T-cell (primary cell): ENCODE measurements around the gene CARD14. TPM values are rescaled to one million over a fixed set of nuclear protein-coding genes. Genes with fewer than 3 reads are reported as not detected.
"Not testable (repeated sequence)": the region's sequence is repeated elsewhere in the genome, so short reads cannot be mapped to it uniquely, and the experiment has no call there.

Experiments used
- ATAC-seq, 4 experiments: fragments of 200-7000 bp in 3 of 4; fragments of 150-1000 bp in 1 of 4; cut with Tn5 transposase; replicated peaks in 1 of 4; 1 replicate in 3 of 4; 2 replicates in 1 of 4; pipeline ENCODE4 v1.10.0; 2021; ENCODE audit warnings: moderate library complexity in 3 of 4, mild to moderate bottlenecking in 2 of 4, moderate number of reproducible peaks in 1 of 4
- CTCF ChIA-PET, 2 donors: fragments of 300-600 bp; sonication (Branson Sonifier 250); formaldehyde crosslinking; loops; one replicate each; lab custom pipeline; 2022; ENCODE audit warnings: antibody characterized with exemption in 2 of 2; lab: Charles Lee
- POLR2A ChIA-PET, 2 donors: fragments of 300-600 bp; sonication (Branson Sonifier 250); formaldehyde crosslinking; loops; one replicate each; lab custom pipeline; 2022; ENCODE audit warnings: antibody characterized with exemption in 2 of 2; lab: Charles Lee
- DNase-seq, 35 experiments: peaks; one replicate each; pipeline versions ENCODE4 v3.0.0 to v3.0.0-alpha.2; 2013 to 2023
- H3K27ac ChIP-seq: one replicate; pipeline ENCODE4 v1.5.1; 2013; ENCODE audit warnings: low read length
- H3K27me3 ChIP-seq, 2 experiments: replicated peaks in 1 of 2; 1 replicate in 1 of 2; 2 replicates in 1 of 2; pipeline versions ENCODE4 v1.6.1 to v1.7.0; 2013; ENCODE audit warnings: low read length in 1 of 2, mixed read lengths in 1 of 2; ENCODE audit not compliant: control insufficient read depth in 2 of 2, insufficient read depth in 2 of 2; ENCODE audit errors: extremely low read depth in 1 of 2
- H3K36me3 ChIP-seq, 2 donors: 1 replicate in 1 of 2; 2 replicates in 1 of 2; pipeline versions ENCODE4 v1.6.1 to v1.7.0; 2013; ENCODE audit warnings: low read length in 1 of 2; ENCODE audit not compliant: control insufficient read depth in 2 of 2, insufficient read depth in 1 of 2; ENCODE audit errors: extremely low read depth in 1 of 2
- H3K4me1 ChIP-seq, 2 experiments: 1 replicate in 1 of 2; 2 replicates in 1 of 2; pipeline versions ENCODE4 v1.6.1 to v1.7.0; 2013; ENCODE audit warnings: low read length in 2 of 2, mixed read lengths in 1 of 2; ENCODE audit not compliant: insufficient read depth in 2 of 2, control insufficient read depth in 1 of 2; ENCODE audit errors: extremely low read depth in 1 of 2
- H3K4me3 ChIP-seq, 2 donors: 1 replicate in 1 of 2; 2 replicates in 1 of 2; pipeline versions ENCODE4 v1.5.1 to v1.7.0; 2013; ENCODE audit warnings: mild to moderate bottlenecking in 2 of 2, low read length in 1 of 2, moderate library complexity in 1 of 2; ENCODE audit not compliant: control insufficient read depth in 1 of 2; ENCODE audit errors: extremely low read depth in 1 of 2
- H3K9me3 ChIP-seq: 2 replicates; pipeline ENCODE4 v1.7.0; 2013
- H3K27ac Mint-ChIP-seq, 2 donors: one replicate each; pipeline ENCODE4 v1.8.0; 2020 to 2021; ENCODE audit warnings: mild to moderate bottlenecking in 2 of 2, mixed read lengths in 2 of 2
- H3K27me3 Mint-ChIP-seq, 2 donors: one replicate each; pipeline ENCODE4 v1.8.0; 2021 to 2022; ENCODE audit warnings: mixed read lengths in 2 of 2
- H3K36me3 Mint-ChIP-seq: one replicate; pipeline ENCODE4 v1.8.0; 2021; ENCODE audit warnings: mixed read lengths
- H3K4me1 Mint-ChIP-seq, 3 donors: one replicate each; pipeline ENCODE4 v1.8.0; 2020 to 2022; ENCODE audit warnings: mixed read lengths in 3 of 3, mild to moderate bottlenecking in 1 of 3
- H3K4me3 Mint-ChIP-seq, 3 donors: one replicate each; pipeline ENCODE4 v1.8.0; 2020 to 2022; ENCODE audit warnings: mild to moderate bottlenecking in 3 of 3, mixed read lengths in 3 of 3, moderate library complexity in 3 of 3
- H3K9me3 Mint-ChIP-seq, 3 donors: one replicate each; pipeline ENCODE4 v1.8.0; 2020 to 2022; ENCODE audit warnings: mixed read lengths in 3 of 3
- WGBS: methylation state at CpG from one replicate; pipeline ENCODE4 v1.1.5; 2013; ENCODE audit warnings: missing lambda C conversion rate; ENCODE audit not compliant: insufficient coverage; 5-methylcytosine and 5-hydroxymethylcytosine counted together
- total RNA-seq, 35 experiments: library from RNA in 6 of 35; stranded (reverse) in 6 of 35; fragments of 120-200 nt in 1 of 35; gene quantifications; one replicate each; pipeline versions ENCODE4 v1.2.1 to v1.2.4 and lab custom pipeline; 2013 to 2026

The CARD14 gene
- total RNA-seq, 5 donors from 2014 or later (not counting 1 experiment from before 2014, with no cell fraction given) = 0.06 to 0.10 TPM; not detected in 3

- Histone ChIP-seq H3K27ac (no peak overlapping the region), H3K9me3 (no peaks in the 10 kb centered on the region), H3K4me3 (no peak overlapping the region), H3K36me3 (peaks cover 0 to 3% of the 10 kb centered on the region in 2 donors), H3K4me1 (peaks cover 0 to 33% of the 10 kb centered on the region in 2 experiments), H3K27me3 (no peaks in the 10 kb centered on the region)
- Mint-ChIP-seq H3K9me3 (no peaks in the 10 kb centered on the region), H3K4me3 (no peak overlapping the region), H3K36me3 (no peaks in the 10 kb centered on the region), H3K4me1 (peaks cover 8 to 47% (median 37%) of the 10 kb centered on the region in 3 donors), H3K27ac (peak overlapping the region; percentile 52 to 79), H3K27me3 (no peaks in the 10 kb centered on the region)
- ChIA-PET CTCF (interaction anchor here (0.6 to 2.1 kb wide), 4 partner anchors 13 to 151 kb away, joined by 3 to 7 read pairs (median 4); partner anchors contain the start of gene GAA (in 1 of the 2)), POLR2A (no interaction called here)
- 64% methylated on average over 6 of the region's 13 CpGs for WGBS
- ATAC-seq (peak; percentile 88 to 98 (median 90)), DNase-seq (peak; percentile 72 to 95 (median 83))
These were observed 83.0 kb downstream of the CARD14 start for GRCh38 chr17:80252871-80253270.

- Mint-ChIP-seq H3K27me3 (no peaks in the 10 kb centered on the region), H3K36me3 (no peaks in the 10 kb centered on the region), H3K4me1 (peaks cover 17 to 57% (median 46%) of the 10 kb centered on the region in 3 donors), H3K27ac (peak overlapping the region; percentile 91 to 94), H3K4me3 (no peak overlapping the region), H3K9me3 (no peaks in the 10 kb centered on the region)
- no peak overlapping the region for H3K27ac ChIP-seq
- H3K4me1 ChIP-seq = peaks cover 0 to 38% of the 10 kb centered on the region in 2 experiments
- ATAC-seq (no peak), DNase-seq (no peak)
- peaks cover 0 to 3% of the 10 kb centered on the region in 2 donors for H3K36me3 ChIP-seq
- no peaks in the 10 kb centered on the region for H3K9me3 ChIP-seq
- WGBS = 96% methylated on average over 18 of the region's 21 CpGs
- H3K27me3 ChIP-seq = no peaks in the 10 kb centered on the region
- ChIA-PET POLR2A (no interaction called here), CTCF (interaction anchor here (0.6 to 2.1 kb wide), 4 partner anchors 12 to 152 kb away, joined by 3 to 7 read pairs (median 4); partner anchors contain the start of gene GAA (in 1 of the 2))
- no peak overlapping the region for H3K4me3 ChIP-seq
These were observed 84.0 kb downstream of the CARD14 start for GRCh38 chr17:80253631-80254395.

- peaks cover 22 to 65% (median 51%) of the 10 kb centered on the region in 3 donors for H3K4me1 Mint-ChIP-seq
- ChIA-PET POLR2A (interaction anchor here in 1 of 2 donors (0.6 kb wide), 1 partner anchor 101 kb away, joined by 5 read pairs; no protein-coding TSS in a partner anchor), CTCF (interaction anchor here in 1 of 2 donors (0.6 kb wide), 1 partner anchor 51 kb away, joined by 3 read pairs; no protein-coding TSS in a partner anchor)
- DNase-seq = peak in 15 of 35 experiments; percentile 12 to 68 (median 29)
- Histone ChIP-seq H3K27me3 (no peaks in the 10 kb centered on the region), H3K36me3 (peaks cover 0 to 3% of the 10 kb centered on the region in 2 donors), H3K27ac (peak overlapping the region; percentile 63), H3K4me3 (no peak overlapping the region), H3K9me3 (no peaks in the 10 kb centered on the region), H3K4me1 (peaks cover 0 to 46% of the 10 kb centered on the region in 2 experiments)
- peak in 3 of 4 experiments; percentile 58 to 71 (median 67) for ATAC-seq
- H3K4me3 Mint-ChIP-seq = peak overlapping the region in 2 of 3 donors; percentile 18 to 57
- peak overlapping the region; percentile 91 to 94 for H3K27ac Mint-ChIP-seq
- no peaks in the 10 kb centered on the region for H3K9me3 Mint-ChIP-seq
- 34% methylated on average over 9 of the region's 13 CpGs for WGBS
- no peaks in the 10 kb centered on the region for H3K27me3 Mint-ChIP-seq
- H3K36me3 Mint-ChIP-seq = no peaks in the 10 kb centered on the region
These were observed 84.8 kb downstream of the CARD14 start for GRCh38 chr17:80254396-80255251.

GRCh38 chr17:80256034-80256350 is 86.2 kb downstream of the CARD14 start:
- POLR2A ChIA-PET = no interaction called here
- no CpG with 5 or more reads among the region's 5 CpGs for WGBS
- Mint-ChIP-seq H3K27ac (peak overlapping the region; percentile 52 to 55), H3K27me3 (no peaks in the 10 kb centered on the region), H3K36me3 (no peaks in the 10 kb centered on the region), H3K9me3 (no peaks in the 10 kb centered on the region), H3K4me3 (no peak overlapping the region), H3K4me1 (peaks cover 25 to 68% (median 54%) of the 10 kb centered on the region in 3 donors)
- ATAC-seq (no peak), DNase-seq (no peak)
- H3K9me3 ChIP-seq = no peaks in the 10 kb centered on the region
- H3K4me3 ChIP-seq = no peak overlapping the region
- CTCF ChIA-PET = no interaction called here
- no peaks in the 10 kb centered on the region for H3K27me3 ChIP-seq
- no peak overlapping the region for H3K27ac ChIP-seq
- H3K4me1 ChIP-seq = peaks cover 0 to 50% of the 10 kb centered on the region in 2 experiments
- H3K36me3 ChIP-seq = peaks cover 0 to 3% of the 10 kb centered on the region in 2 donors

GRCh38 chr17:80257716-80258213 is 87.9 kb downstream of the CARD14 start:
- Histone ChIP-seq H3K4me3 (no peak overlapping the region), H3K4me1 (peaks cover 9 to 61% of the 10 kb centered on the region in 2 experiments), H3K36me3 (no peaks in the 10 kb centered on the region), H3K9me3 (no peaks in the 10 kb centered on the region), H3K27me3 (no peaks in the 10 kb centered on the region), H3K27ac (no peak overlapping the region)
- Mint-ChIP-seq H3K9me3 (no peaks in the 10 kb centered on the region), H3K27me3 (no peaks in the 10 kb centered on the region), H3K4me3 (peak overlapping the region in 2 of 3 donors; percentile 52 to 96), H3K27ac (peak overlapping the region; percentile 99), H3K4me1 (peaks cover 37 to 74% (median 57%) of the 10 kb centered on the region in 3 donors), H3K36me3 (no peaks in the 10 kb centered on the region)
- WGBS = 87% methylated on average over 10 of the region's 14 CpGs
- ChIA-PET CTCF (no interaction called here), POLR2A (no interaction called here)
- DNase-seq (no peak), ATAC-seq (no peak)

GRCh38 chr17:80258296-80258695 is 88.5 kb downstream of the CARD14 start:
- H3K4me1 ChIP-seq = peaks cover 14 to 61% of the 10 kb centered on the region in 2 experiments
- H3K36me3 Mint-ChIP-seq, H3K9me3 ChIP-seq, ATAC-seq, H3K9me3 Mint-ChIP-seq, H3K36me3 ChIP-seq, POLR2A ChIA-PET, DNase-seq, H3K27me3 Mint-ChIP-seq, H3K27me3 ChIP-seq, H3K4me3 ChIP-seq, CTCF ChIA-PET: not testable (repeated sequence)
- Mint-ChIP-seq H3K4me1 (peaks cover 38 to 74% (median 57%) of the 10 kb centered on the region in 3 donors), H3K4me3 (peak overlapping the region; percentile 2 to 96 (median 52)), H3K27ac (peak overlapping the region; percentile 99)
- no CpG with 5 or more reads among the region's 2 CpGs for WGBS
- H3K27ac ChIP-seq = peak overlapping the region; percentile 90
